ENCODE data around the gene SMYD1. TPM values are rescaled to one million over a fixed set of nuclear protein-coding genes. Genes with fewer than 3 reads are reported as not detected.
A peak's percentile ranks its signal among the peaks of the same experiment; 100 is the strongest.

The SMYD1 gene
- total and polyA plus RNA-seq, 2 donors (not counting 3 experiments of a cell fraction or from before 2014, with no cell fraction given), result not detected

- intact Hi-C loops (cut with micrococcal nuclease), result no loop called here
- Histone ChIP-seq H3K9me1 (replicated peaks; ENCODE audit: control insufficient read depth, extremely low read depth, insufficient read depth, low read length) (no peaks in the 10 kb centered on the region), H2AFZ (ENCODE audit: low read depth, low read length) (no peak overlapping the region), H3K9ac (replicated peaks; ENCODE audit: extremely low read depth, insufficient read depth, low read length) (no peak overlapping the region), H3K79me2 (ENCODE audit: control insufficient read depth, insufficient read depth, low read length) (no peaks in the 10 kb centered on the region), H3K9me3 (replicated peaks; ENCODE audit: control insufficient read depth, insufficient read depth, low read length) (no peaks in the 10 kb centered on the region), H4K20me1 (replicated peaks; ENCODE audit: control insufficient read depth, extremely low read depth, insufficient read depth, low read length) (no peaks in the 10 kb centered on the region), H3K27ac (ENCODE audit: insufficient read depth, low read depth, low read length) (no peak overlapping the region), H3K36me3 (ENCODE audit: control insufficient read depth in 2 of 2, extremely low read depth in 1 of 2, insufficient read depth in 2 of 2, low read length in 2 of 2) (no peaks in the 10 kb centered on the region), H3K4me2 (ENCODE audit: insufficient read depth, low read length) (no peak overlapping the region), H3K4me3 (replicated peaks in 1 of 3; ENCODE audit: insufficient read depth in 1 of 3, low read depth in 1 of 3, low read length in 3 of 3) (no peak overlapping the region), H3K27me3 (ENCODE audit: control insufficient read depth in 2 of 2, insufficient read depth in 2 of 2, low read length in 2 of 2) (peaks cover 2 to 12% of the 10 kb centered on the region in 2 experiments), H3K4me1 (ENCODE audit: control insufficient read depth, extremely low read depth, insufficient read depth, low read length) (no peaks in the 10 kb centered on the region)
- POLR2A ChIA-PET, result no interaction called here
- DNase-seq (ENCODE audit: low read depth, low spot score) (peak; percentile 48), FAIRE-seq (no peak)
- TF ChIP-seq POLR2A (IDR thresholded peaks at IDR 0.05; ENCODE audit: low read depth, low read length) (no peak), MYC (IDR thresholded peaks at IDR 0.05; ENCODE audit: low read depth, low read length) (no peak), JUN (IDR thresholded peaks at IDR 0.05; ENCODE audit: borderline replicate concordance, insufficient read depth, insufficient read length, low read depth) (no peak), CTCF (IDR thresholded peaks at IDR 0.05; ENCODE audit: extremely low read depth in 1 of 2, insufficient read depth in 1 of 2, low read depth in 1 of 2, low read length in 2 of 2) (no peak), MAX (IDR thresholded peaks at IDR 0.05; ENCODE audit: insufficient read depth, insufficient read length) (no peak), EZH2 (IDR thresholded peaks at IDR 0.05; ENCODE audit: borderline replicate concordance, low read depth, low read length, severe bottlenecking) (no peak)
- CTCF ChIA-PET, result interaction anchor here (0.8 to 4.2 kb wide), 16 partner anchors 10 to 678 kb away, joined by 3 to 215 read pairs (median 6); no protein-coding TSS in a partner anchor
- dilution Hi-C loops (cut with MboI; ENCODE audit: extremely low pct_ligation_motif_present, low sequenced_read_pairs), result no loop called here
- BruUV-seq (replicated peaks), result no TSS peak
Observed at GRCh38 chr2:88061295-88061694, 6.3 kb upstream of the SMYD1 start.

- no TSS peak for BruUV-seq (replicated peaks)
- Histone ChIP-seq H3K4me3 (replicated peaks in 1 of 3; ENCODE audit: insufficient read depth in 1 of 3, low read depth in 1 of 3, low read length in 3 of 3) (no peak overlapping the region), H3K4me1 (ENCODE audit: control insufficient read depth, extremely low read depth, insufficient read depth, low read length) (no peaks in the 10 kb centered on the region), H3K9ac (replicated peaks; ENCODE audit: extremely low read depth, insufficient read depth, low read length) (no peak overlapping the region), H3K4me2 (ENCODE audit: insufficient read depth, low read length) (no peak overlapping the region), H4K20me1 (replicated peaks; ENCODE audit: control insufficient read depth, extremely low read depth, insufficient read depth, low read length) (no peaks in the 10 kb centered on the region), H3K27ac (ENCODE audit: insufficient read depth, low read depth, low read length) (no peak overlapping the region), H3K9me1 (replicated peaks; ENCODE audit: control insufficient read depth, extremely low read depth, insufficient read depth, low read length) (no peaks in the 10 kb centered on the region), H3K9me3 (replicated peaks; ENCODE audit: control insufficient read depth, insufficient read depth, low read length) (no peaks in the 10 kb centered on the region), H3K36me3 (ENCODE audit: control insufficient read depth in 2 of 2, extremely low read depth in 1 of 2, insufficient read depth in 2 of 2, low read length in 2 of 2) (no peaks in the 10 kb centered on the region), H3K27me3 (ENCODE audit: control insufficient read depth in 2 of 2, insufficient read depth in 2 of 2, low read length in 2 of 2) (peaks cover 5 to 8% of the 10 kb centered on the region in 2 experiments), H2AFZ (ENCODE audit: low read depth, low read length) (no peak overlapping the region), H3K79me2 (ENCODE audit: control insufficient read depth, insufficient read depth, low read length) (no peaks in the 10 kb centered on the region)
- CTCF ChIA-PET, result interaction anchor here (0.9 to 1.2 kb wide), 3 partner anchors 12 to 93 kb away, joined by 3 to 5 read pairs (median 3); no protein-coding TSS in a partner anchor
- intact Hi-C loops (cut with micrococcal nuclease) (no loop called here), dilution Hi-C loops (cut with MboI; ENCODE audit: extremely low pct_ligation_motif_present, low sequenced_read_pairs) (no loop called here)
- DNase-seq (ENCODE audit: low read depth, low spot score) (no peak), FAIRE-seq (no peak)
- POLR2A ChIA-PET, result no interaction called here
- no peak for TF ChIP-seq MAX (IDR thresholded peaks at IDR 0.05; ENCODE audit: insufficient read depth, insufficient read length)
- no peak for TF ChIP-seq CTCF (IDR thresholded peaks at IDR 0.05; ENCODE audit: extremely low read depth in 1 of 2, insufficient read depth in 1 of 2, low read depth in 1 of 2, low read length in 2 of 2)
- TF ChIP-seq FOS (IDR thresholded peaks at IDR 0.05; ENCODE audit: borderline replicate concordance, insufficient read depth, low read length), result no peak
- TF ChIP-seq MYC (IDR thresholded peaks at IDR 0.05; ENCODE audit: low read depth, low read length), result no peak
Observed at GRCh38 chr2:88066543-88066942, 1.1 kb upstream of the SMYD1 start.
